Measurements from ENCODE around the gene SLC18A3.

Gene SLC18A3

DNA sequence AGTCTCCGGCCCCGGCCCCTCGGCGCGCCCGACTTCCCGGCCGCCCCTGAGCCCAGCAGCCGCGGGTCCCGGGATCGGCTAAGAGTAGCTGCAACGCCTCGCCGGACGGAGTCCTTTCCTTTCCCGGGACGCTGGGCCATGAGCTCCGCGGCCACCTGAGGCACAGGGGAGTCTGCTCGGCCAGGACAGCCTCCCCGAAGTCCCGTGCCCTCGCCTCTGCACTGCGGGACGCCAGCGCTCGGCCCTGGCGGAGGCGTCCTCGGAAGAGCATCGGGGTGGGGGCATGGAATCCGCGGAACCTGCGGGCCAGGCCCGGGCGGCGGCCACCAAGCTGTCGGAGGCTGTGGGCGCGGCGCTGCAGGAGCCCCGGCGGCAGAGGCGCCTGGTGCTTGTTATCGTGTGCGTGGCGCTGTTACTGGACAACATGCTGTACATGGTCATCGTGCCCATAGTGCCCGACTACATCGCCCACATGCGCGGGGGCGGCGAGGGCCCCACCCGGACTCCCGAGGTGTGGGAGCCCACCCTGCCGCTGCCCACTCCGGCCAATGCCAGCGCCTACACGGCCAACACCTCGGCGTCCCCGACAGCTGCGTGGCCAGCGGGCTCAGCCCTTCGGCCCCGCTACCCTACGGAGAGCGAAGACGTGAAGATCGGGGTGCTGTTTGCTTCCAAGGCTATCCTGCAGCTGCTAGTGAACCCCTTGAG lies 502 bp downstream of the SLC18A3 start:
- in situ Hi-C loops (cut with MboI; ENCODE audit: low sequenced_read_pairs), result no loop called here

- in situ Hi-C loops (cut with MboI; ENCODE audit: low sequenced_read_pairs), result no loop called here
These were observed 1.2 kb downstream of the SLC18A3 start for GRCh38 chr10:49611166-49611815.

DNA sequence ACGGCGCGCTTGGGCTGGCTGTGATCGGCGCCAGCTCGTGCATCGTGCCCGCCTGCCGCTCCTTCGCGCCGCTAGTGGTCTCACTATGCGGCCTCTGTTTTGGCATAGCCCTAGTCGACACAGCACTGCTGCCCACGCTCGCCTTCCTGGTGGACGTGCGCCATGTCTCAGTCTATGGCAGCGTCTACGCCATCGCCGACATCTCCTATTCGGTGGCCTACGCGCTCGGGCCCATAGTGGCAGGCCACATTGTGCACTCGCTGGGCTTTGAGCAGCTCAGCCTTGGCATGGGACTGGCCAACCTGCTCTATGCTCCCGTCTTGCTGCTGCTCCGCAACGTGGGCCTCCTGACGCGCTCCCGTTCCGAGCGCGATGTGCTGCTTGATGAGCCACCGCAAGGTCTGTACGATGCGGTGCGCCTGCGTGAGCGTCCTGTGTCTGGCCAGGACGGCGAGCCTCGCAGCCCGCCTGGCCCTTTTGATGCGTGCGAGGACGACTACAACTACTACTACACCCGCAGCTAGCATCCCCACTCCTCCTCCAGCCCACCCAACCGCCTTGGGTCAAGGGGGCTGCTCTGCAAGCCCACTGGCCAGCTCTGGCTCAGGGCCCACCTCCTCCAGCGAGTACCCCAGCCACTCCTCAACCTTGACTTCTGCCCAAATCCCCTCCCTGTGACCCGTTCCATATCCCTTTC lies 1.9 kb downstream of the SLC18A3 start:
- in situ Hi-C loops (cut with MboI; ENCODE audit: low sequenced_read_pairs), result no loop called here

GRCh38 chr10:49612513-49613164 lies 2.5 kb downstream of the SLC18A3 start:
- in situ Hi-C loops (cut with MboI; ENCODE audit: low sequenced_read_pairs), result no loop called here

- in situ Hi-C loops (cut with MboI; ENCODE audit: low sequenced_read_pairs), result no loop called here
These were observed 3.2 kb downstream of the SLC18A3 start for GRCh38 chr10:49613165-49613881.

DNA sequence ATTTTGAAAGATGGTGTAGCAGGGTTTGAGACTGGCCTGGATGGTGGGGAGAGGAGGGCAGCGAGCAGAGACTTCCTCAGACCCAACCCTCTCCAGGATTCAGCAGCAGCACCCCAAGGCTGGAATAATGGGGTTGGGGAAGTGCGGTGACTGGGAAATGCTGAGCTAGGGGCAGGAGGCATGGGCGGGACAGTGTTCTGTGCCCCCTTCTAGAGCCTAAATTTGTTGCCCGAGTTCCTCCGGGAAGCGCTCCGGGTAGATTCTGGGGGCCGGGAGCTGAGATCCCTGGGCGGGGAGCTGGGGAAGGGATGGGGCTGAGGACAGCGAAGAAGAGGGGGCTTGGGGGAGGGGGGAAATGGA lies 3.8 kb downstream of the SLC18A3 start, which contains the start of gene CHAT:
Gene CHAT, plus strand, starts transcription at position 156 of the 360 bp plus-strand sequence. Its CDS starts 153 bp downstream, at position 309.
- in situ Hi-C loops (cut with MboI; ENCODE audit: low sequenced_read_pairs), result no loop called here

DNA sequence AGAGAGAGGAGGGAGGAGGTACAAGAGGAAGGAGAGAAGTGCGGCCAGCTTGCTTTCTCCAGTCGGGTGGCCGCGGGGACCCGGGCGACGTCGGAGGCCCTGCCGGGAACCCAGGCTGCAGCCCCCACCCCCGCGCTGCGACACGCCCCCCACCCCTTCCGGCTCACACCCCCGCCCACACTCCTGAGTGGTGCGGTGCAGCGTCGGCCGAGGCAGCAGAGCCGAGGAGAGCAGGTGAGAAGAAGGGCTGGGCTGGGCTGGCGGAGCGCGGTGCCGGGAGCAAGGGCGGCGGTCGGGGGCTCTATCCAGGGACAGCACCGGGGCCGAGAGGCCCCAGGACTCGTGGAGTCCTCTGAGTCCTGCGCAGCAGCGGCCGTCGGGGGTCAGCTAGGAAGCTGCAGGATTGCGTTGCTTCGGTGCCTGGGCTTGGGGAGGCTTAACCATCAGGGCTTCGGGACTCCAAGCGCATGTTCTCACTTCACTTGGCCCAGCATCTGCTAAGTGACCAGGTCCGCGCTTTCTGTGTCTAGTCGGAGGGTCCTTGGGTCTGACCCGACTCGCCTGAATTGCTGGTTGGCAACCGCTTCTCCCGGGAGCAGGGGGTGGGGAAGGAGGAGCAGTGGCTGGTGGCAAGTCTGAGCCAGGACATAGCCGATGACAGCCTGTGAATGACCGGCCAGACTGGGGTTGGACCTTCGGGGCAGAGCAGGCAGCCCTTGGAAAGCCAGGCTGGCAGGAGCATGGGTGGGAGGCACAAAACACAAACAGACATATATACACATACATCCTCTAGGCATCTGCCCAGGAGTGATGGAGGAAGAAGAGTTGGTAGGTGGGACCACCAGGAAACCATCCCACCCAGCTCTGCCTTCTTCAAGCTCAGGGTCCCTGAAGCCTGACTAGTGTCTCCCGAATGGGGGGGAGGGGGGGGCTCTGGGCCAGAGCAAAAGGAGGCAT lies 4.4 kb downstream of the SLC18A3 start:
- in situ Hi-C loops (cut with MboI; ENCODE audit: low sequenced_read_pairs), result no loop called here

DNA sequence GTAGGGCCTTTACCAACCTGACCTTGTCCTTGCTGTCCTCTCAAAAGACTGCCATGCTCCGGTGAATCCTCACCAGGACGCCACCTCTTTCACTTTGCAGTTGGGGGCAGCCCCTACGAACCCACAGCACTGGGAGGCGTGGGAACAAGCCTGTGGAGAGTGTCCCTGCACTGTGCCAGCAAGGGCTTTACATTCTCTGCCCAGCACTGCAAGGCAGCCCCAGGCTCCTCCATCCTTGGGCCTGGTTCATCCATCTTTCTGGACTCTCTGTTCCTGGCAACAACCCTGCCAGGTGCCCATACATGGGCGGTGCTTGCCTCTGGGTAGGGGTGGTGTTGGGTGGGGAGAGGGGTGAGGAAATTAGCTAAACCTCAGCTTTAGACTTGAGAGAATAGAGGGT lies 5.1 kb downstream of the SLC18A3 start:
- in situ Hi-C loops (cut with MboI; ENCODE audit: low sequenced_read_pairs), result no loop called here

- in situ Hi-C loops (cut with MboI; ENCODE audit: low sequenced_read_pairs), result no loop called here
These were observed 5.6 kb downstream of the SLC18A3 start for GRCh38 chr10:49615721-49616120.

GRCh38 chr10:49616421-49617101 lies 6.5 kb downstream of the SLC18A3 start:
- in situ Hi-C loops (cut with MboI; ENCODE audit: low sequenced_read_pairs), result no loop called here

DNA sequence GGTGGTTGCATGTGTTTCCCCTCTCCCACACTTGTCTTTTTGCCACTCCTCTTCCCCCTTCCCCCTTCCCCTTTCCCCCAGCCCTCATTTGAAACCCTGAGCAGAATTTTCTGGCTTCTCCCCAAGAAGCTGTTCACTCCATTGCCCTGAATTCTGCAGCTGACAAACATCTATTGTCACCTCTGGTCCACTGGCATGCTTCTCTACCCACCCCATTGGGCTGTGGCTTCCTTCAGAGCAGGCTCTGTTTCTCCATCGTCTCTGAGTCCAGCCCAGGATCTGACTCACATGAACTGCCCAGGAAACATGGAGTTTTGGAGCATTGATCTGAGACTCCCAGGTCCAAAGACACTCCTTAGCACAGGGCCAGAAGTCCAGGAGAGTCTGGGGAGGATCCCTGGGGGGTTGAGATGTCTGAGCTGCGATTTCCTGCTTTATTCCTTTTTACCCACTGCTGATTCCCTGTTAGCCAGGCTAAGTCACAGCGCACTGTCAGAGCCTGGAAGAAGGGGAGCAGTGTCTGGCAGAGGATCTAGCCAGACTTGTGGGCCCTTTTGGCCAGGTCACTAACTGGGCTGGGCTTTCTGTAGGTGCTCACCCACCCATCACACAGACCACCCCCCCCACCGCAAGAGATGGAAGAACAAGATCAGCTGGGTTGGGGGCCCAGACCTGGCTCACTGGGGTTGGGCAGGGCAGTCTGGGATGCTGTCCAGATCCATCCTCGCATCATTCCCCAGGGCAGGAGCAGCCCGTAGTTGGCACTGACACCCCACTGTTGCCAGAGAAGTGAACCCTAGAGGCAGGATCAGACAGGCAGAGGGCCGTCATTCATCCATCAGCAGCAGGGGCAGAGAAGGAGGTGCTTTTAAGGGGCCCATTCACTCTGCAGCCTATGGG lies 7.3 kb downstream of the SLC18A3 start:
- in situ Hi-C loops (cut with MboI; ENCODE audit: low sequenced_read_pairs), result no loop called here

DNA sequence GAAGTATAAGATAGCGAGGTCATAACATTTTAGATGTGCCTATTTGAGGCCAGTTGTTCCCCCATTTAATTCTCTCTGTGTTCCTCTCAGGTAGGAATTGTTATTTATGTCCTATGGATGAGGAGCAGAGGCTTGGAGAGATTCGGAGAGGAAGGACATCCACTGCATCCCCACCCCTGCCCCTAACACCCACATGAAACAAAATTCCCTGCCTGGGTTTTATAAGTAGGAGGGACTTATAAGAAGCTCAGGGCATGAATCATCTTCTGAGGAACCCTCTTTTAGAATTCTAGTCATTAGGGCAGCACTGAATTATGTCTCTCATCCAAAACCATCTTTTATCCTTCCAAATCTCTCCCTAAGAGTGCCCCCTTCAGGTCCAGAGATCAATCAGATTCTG lies 8.7 kb downstream of the SLC18A3 start:
- in situ Hi-C loops (cut with MboI; ENCODE audit: low sequenced_read_pairs), result no loop called here

- in situ Hi-C loops (cut with MboI; ENCODE audit: low sequenced_read_pairs), result no loop called here
These were observed 9.5 kb downstream of the SLC18A3 start for GRCh38 chr10:49619613-49620012.

DNA sequence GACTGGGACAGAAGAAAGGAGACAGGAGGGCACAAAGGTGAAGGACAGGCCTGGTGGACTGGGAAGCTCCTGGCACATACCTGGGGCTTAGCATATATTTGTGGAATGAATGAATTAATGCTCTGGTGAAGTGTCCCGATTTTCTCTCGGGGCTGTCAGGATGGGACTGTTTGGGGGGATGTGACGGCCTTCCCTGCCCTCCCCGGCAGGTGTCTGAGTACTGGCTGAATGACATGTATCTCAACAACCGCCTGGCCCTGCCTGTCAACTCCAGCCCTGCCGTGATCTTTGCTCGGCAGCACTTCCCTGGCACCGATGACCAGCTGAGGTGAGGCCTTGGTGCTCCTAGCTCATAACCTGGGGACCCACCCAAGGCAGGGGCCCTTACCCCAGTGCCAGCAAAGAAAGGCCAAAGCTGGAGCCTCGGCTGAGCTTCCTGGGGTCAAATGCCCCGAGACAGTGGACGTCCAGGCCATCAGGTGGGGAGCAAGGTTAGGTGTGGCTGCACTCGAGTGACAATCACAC lies 10.2 kb downstream of the SLC18A3 start:
- in situ Hi-C loops (cut with MboI; ENCODE audit: low sequenced_read_pairs), result no loop called here

GRCh38 chr10:49620841-49621378 lies 10.8 kb downstream of the SLC18A3 start:
- in situ Hi-C loops (cut with MboI; ENCODE audit: low sequenced_read_pairs), result no loop called here

- in situ Hi-C loops (cut with MboI; ENCODE audit: low sequenced_read_pairs), result no loop called here
These were observed 11.5 kb downstream of the SLC18A3 start for GRCh38 chr10:49621561-49621960.

Measured in HL-60/S4 (cell line).